ENCODE measurements around the gene FBH1. TPM values are rescaled to one million over a fixed set of nuclear protein-coding genes. Genes with fewer than 3 reads are reported as not detected.
"Not testable (repeated sequence)": the region's sequence is repeated elsewhere in the genome, so short reads cannot be mapped to it uniquely, and the experiment has no call there.

The FBH1 gene
- total RNA-seq, 1 donor from 2014 or later = 51.7 TPM

DNA sequence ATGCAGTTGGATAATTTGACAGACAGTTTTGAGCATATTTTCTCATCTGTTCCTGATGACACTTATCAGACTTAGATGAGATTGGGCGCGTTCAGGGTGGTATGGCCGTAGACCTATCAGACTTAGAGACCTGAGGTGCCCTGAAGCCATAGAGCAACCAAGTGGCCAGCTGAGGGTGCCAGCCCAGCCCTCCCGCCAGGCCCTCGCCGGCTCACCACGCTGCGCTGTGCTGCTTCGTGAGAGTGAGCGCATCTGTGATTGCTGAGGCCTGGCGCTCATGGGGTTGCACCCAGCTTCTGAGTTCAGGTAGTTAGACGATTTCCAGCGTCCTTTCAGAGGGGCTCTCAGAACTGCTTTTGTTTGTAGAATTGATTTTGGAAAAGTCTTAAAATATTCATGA, 10.2 kb downstream of the FBH1 start:
- Histone ChIP-seq H3K27me3 (ENCODE audit: control insufficient read depth in 3 of 3, insufficient read depth in 3 of 3, low read length in 3 of 3) (no peaks in the 10 kb centered on the region), H3K27ac (ENCODE audit: low read depth, low read length) (no peak overlapping the region), H3K36me3 (ENCODE audit: control insufficient read depth in 3 of 3, insufficient read depth in 3 of 3, low read length in 3 of 3) (peaks cover 8 to 22% (median 11%) of the 10 kb centered on the region in 3 donors), H3K4me1 (ENCODE audit: control insufficient read depth in 3 of 3, insufficient read depth in 3 of 3, low read length in 3 of 3) (no peaks in the 10 kb centered on the region), H3K9me3 (ENCODE audit: control insufficient read depth in 3 of 3, low read length in 3 of 3) (no peaks in the 10 kb centered on the region), H3K9ac (ENCODE audit: low read depth in 1 of 3, low read length in 3 of 3) (no peak overlapping the region), H3K4me3 (ENCODE audit: low read length in 3 of 3) (no peak overlapping the region)

DNA sequence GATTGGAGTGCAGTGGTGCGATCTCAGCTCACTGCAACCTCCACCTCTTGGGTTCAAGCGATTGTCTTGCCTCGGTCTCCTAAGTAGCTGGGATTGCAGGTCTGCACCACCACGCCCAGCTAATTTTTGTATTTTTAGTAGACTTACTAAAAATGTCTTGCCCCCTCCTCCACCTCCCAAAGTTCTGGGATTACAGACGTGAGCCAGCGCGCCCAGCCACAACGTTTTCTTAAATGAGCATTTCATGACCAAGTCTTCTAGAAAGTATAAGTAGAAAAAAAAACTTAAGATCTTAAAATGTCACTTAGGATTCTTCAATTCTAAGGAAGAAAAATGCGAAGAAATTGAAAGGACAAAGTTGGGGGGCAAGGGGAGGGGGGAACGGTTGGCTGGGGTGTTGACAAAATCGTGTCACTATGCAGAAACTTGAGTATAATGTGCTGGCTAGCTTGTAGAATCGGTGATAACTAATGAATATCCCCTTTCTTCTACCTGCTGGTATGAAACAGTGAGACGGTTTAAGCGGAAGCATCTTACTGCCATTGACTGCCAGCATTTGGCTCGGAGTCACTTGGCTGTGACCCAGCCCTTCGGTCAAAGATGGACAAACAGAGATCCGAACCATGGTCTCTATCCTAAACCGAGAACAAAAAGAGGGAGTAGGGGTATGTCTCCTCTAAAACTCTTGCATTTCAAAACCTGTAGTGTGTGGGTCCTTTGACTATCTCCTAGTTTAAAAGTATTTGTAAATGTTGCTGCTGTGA, 12.7 kb downstream of the FBH1 start:
- H3K27me3 ChIP-seq (ENCODE audit: control insufficient read depth in 3 of 3, insufficient read depth in 3 of 3, low read length in 3 of 3) = no peaks in the 10 kb centered on the region
- no peak overlapping the region for H3K4me3 ChIP-seq (ENCODE audit: low read length in 3 of 3)
- no peaks in the 10 kb centered on the region for H3K9me3 ChIP-seq (ENCODE audit: control insufficient read depth in 3 of 3, low read length in 3 of 3)
- H3K36me3 ChIP-seq (ENCODE audit: control insufficient read depth in 3 of 3, insufficient read depth in 3 of 3, low read length in 3 of 3) = peaks cover 5 to 14% (median 6%) of the 10 kb centered on the region in 3 donors
- no peak overlapping the region for H3K9ac ChIP-seq (ENCODE audit: low read depth in 1 of 3, low read length in 3 of 3)
- peaks cover 5 to 12% (median 11%) of the 10 kb centered on the region in 3 donors for H3K4me1 ChIP-seq (ENCODE audit: control insufficient read depth in 3 of 3, insufficient read depth in 3 of 3, low read length in 3 of 3)
- H3K27ac ChIP-seq (ENCODE audit: low read depth, low read length) = no peak overlapping the region

- no peak overlapping the region for H3K9ac ChIP-seq (ENCODE audit: low read depth in 1 of 3, low read length in 3 of 3)
- H3K4me3 ChIP-seq (ENCODE audit: low read length in 3 of 3) = no peak overlapping the region
- no peaks in the 10 kb centered on the region for H3K27me3 ChIP-seq (ENCODE audit: control insufficient read depth in 3 of 3, insufficient read depth in 3 of 3, low read length in 3 of 3)
- no peaks in the 10 kb centered on the region for H3K9me3 ChIP-seq (ENCODE audit: control insufficient read depth in 3 of 3, low read length in 3 of 3)
- H3K36me3 ChIP-seq (ENCODE audit: control insufficient read depth in 3 of 3, insufficient read depth in 3 of 3, low read length in 3 of 3) = peaks cover 5 to 8% (median 6%) of the 10 kb centered on the region in 3 donors
- H3K4me1 ChIP-seq (ENCODE audit: control insufficient read depth in 3 of 3, insufficient read depth in 3 of 3, low read length in 3 of 3) = peaks cover 5 to 12% (median 11%) of the 10 kb centered on the region in 3 donors
- H3K27ac ChIP-seq (ENCODE audit: low read depth, low read length) = no peak overlapping the region
Measured at GRCh38 chr10:5903563-5903962, 13.5 kb downstream of the FBH1 start.

GRCh38 chr10:5904227-5904626, 14.2 kb downstream of the FBH1 start:
- H3K36me3 ChIP-seq (ENCODE audit: control insufficient read depth in 3 of 3, insufficient read depth in 3 of 3, low read length in 3 of 3) = peaks cover 10 to 12% (median 11%) of the 10 kb centered on the region in 3 donors
- H3K27ac ChIP-seq (ENCODE audit: low read depth, low read length) = no peak overlapping the region
- peaks cover 5 to 12% (median 11%) of the 10 kb centered on the region in 3 donors for H3K4me1 ChIP-seq (ENCODE audit: control insufficient read depth in 3 of 3, insufficient read depth in 3 of 3, low read length in 3 of 3)
- no peak overlapping the region for H3K4me3 ChIP-seq (ENCODE audit: low read length in 3 of 3)
- no peaks in the 10 kb centered on the region for H3K27me3 ChIP-seq (ENCODE audit: control insufficient read depth in 3 of 3, insufficient read depth in 3 of 3, low read length in 3 of 3)
- H3K9me3 ChIP-seq (ENCODE audit: control insufficient read depth in 3 of 3, low read length in 3 of 3) = no peaks in the 10 kb centered on the region
- H3K9ac ChIP-seq (ENCODE audit: low read depth in 1 of 3, low read length in 3 of 3) = no peak overlapping the region

GRCh38 chr10:5905854-5906507, 15.9 kb downstream of the FBH1 start:
- H3K27ac ChIP-seq (ENCODE audit: low read depth, low read length) = no peak overlapping the region
- no peaks in the 10 kb centered on the region for H3K27me3 ChIP-seq (ENCODE audit: control insufficient read depth in 3 of 3, insufficient read depth in 3 of 3, low read length in 3 of 3)
- peak overlapping the region in 1 of 3 donors; percentile 35 for H3K4me3 ChIP-seq (ENCODE audit: low read length in 3 of 3)
- H3K36me3 ChIP-seq (ENCODE audit: control insufficient read depth in 3 of 3, insufficient read depth in 3 of 3, low read length in 3 of 3) = peaks cover 23 to 29% (median 26%) of the 10 kb centered on the region in 3 donors
- no peak overlapping the region for H3K9ac ChIP-seq (ENCODE audit: low read depth in 1 of 3, low read length in 3 of 3)
- H3K4me1 ChIP-seq (ENCODE audit: control insufficient read depth in 3 of 3, insufficient read depth in 3 of 3, low read length in 3 of 3) = peaks cover 5 to 17% (median 14%) of the 10 kb centered on the region in 3 donors
- no peaks in the 10 kb centered on the region for H3K9me3 ChIP-seq (ENCODE audit: control insufficient read depth in 3 of 3, low read length in 3 of 3)

DNA sequence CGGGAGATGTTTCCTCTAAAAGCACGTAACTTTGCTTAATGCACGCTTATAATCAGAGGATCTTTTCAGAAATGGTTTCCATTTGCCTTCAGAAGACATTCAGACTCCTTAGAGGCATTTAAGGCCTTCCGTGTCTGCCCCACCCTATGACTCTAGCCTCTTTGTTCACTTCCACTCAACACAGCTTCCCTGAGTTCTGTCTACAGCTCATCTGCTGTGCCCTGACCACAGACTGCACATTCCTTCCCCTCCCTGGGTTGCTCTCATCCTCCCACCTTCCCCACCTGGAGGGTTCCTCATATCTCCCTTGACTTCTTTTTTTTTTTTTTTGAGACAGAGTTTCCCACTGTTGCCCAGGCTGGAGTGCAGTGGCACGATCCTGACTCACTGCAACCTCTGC, 16.6 kb downstream of the FBH1 start:
- H3K4me1 ChIP-seq (ENCODE audit: control insufficient read depth in 3 of 3, insufficient read depth in 3 of 3, low read length in 3 of 3) = peaks cover 5 to 17% (median 14%) of the 10 kb centered on the region in 3 donors
- no peak overlapping the region for H3K27ac ChIP-seq (ENCODE audit: low read depth, low read length)
- no peaks in the 10 kb centered on the region for H3K9me3 ChIP-seq (ENCODE audit: control insufficient read depth in 3 of 3, low read length in 3 of 3)
- H3K27me3 ChIP-seq (ENCODE audit: control insufficient read depth in 3 of 3, insufficient read depth in 3 of 3, low read length in 3 of 3) = no peaks in the 10 kb centered on the region
- no peak overlapping the region for H3K9ac ChIP-seq (ENCODE audit: low read depth in 1 of 3, low read length in 3 of 3)
- H3K36me3 ChIP-seq (ENCODE audit: control insufficient read depth in 3 of 3, insufficient read depth in 3 of 3, low read length in 3 of 3) = peaks cover 30 to 36% (median 32%) of the 10 kb centered on the region in 3 donors
- no peak overlapping the region for H3K4me3 ChIP-seq (ENCODE audit: low read length in 3 of 3)

DNA sequence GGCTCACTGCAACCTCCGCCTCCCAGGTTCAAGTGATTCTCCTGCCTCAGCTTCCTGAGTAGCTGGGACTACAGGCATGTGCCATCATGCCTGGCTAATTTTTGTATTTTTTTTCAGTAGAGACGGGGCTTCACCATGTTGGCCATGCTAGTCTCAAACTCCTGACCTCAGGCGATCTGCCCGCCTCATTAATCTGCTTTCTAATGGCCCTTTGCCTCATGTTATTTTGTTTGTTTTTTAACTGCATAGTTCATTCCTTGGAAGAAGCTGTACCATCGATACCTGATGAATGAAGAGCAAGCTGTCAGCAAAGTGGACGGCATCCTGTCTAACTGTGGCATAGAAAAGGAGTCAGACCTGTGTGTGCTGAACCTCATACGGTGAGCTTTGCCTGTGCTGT, 18.6 kb downstream of the FBH1 start:
- Histone ChIP-seq H3K36me3 (ENCODE audit: control insufficient read depth in 3 of 3, insufficient read depth in 3 of 3, low read length in 3 of 3) (peaks cover 45 to 49% (median 47%) of the 10 kb centered on the region in 3 donors), H3K4me1 (ENCODE audit: control insufficient read depth in 3 of 3, insufficient read depth in 3 of 3, low read length in 3 of 3) (peaks cover 5 to 17% (median 14%) of the 10 kb centered on the region in 3 donors)
- not testable (repeated sequence) for H3K9ac ChIP-seq (ENCODE audit: low read depth in 1 of 3, low read length in 3 of 3); H3K9me3 ChIP-seq (ENCODE audit: control insufficient read depth in 3 of 3, low read length in 3 of 3); H3K27ac ChIP-seq (ENCODE audit: low read depth, low read length); H3K4me3 ChIP-seq (ENCODE audit: low read length in 3 of 3); H3K27me3 ChIP-seq (ENCODE audit: control insufficient read depth in 3 of 3, insufficient read depth in 3 of 3, low read length in 3 of 3)

GRCh38 chr10:5910323-5911100, 20.5 kb downstream of the FBH1 start:
- Histone ChIP-seq H3K9me3 (ENCODE audit: control insufficient read depth in 3 of 3, low read length in 3 of 3) (no peaks in the 10 kb centered on the region), H3K27me3 (ENCODE audit: control insufficient read depth in 3 of 3, insufficient read depth in 3 of 3, low read length in 3 of 3) (no peaks in the 10 kb centered on the region), H3K4me3 (ENCODE audit: low read length in 3 of 3) (no peak overlapping the region), H3K27ac (ENCODE audit: low read depth, low read length) (no peak overlapping the region), H3K4me1 (ENCODE audit: control insufficient read depth in 3 of 3, insufficient read depth in 3 of 3, low read length in 3 of 3) (peaks cover 5 to 16% (median 13%) of the 10 kb centered on the region in 3 donors), H3K9ac (ENCODE audit: low read depth in 1 of 3, low read length in 3 of 3) (no peak overlapping the region), H3K36me3 (ENCODE audit: control insufficient read depth in 3 of 3, insufficient read depth in 3 of 3, low read length in 3 of 3) (peaks cover 63 to 68% (median 66%) of the 10 kb centered on the region in 3 donors)

GRCh38 chr10:5911670-5912069, 21.6 kb downstream of the FBH1 start:
- H3K9me3 ChIP-seq (ENCODE audit: control insufficient read depth in 3 of 3, low read length in 3 of 3) = no peaks in the 10 kb centered on the region
- peaks cover 70 to 74% (median 70%) of the 10 kb centered on the region in 3 donors for H3K36me3 ChIP-seq (ENCODE audit: control insufficient read depth in 3 of 3, insufficient read depth in 3 of 3, low read length in 3 of 3)
- H3K9ac ChIP-seq (ENCODE audit: low read depth in 1 of 3, low read length in 3 of 3) = no peak overlapping the region
- H3K4me1 ChIP-seq (ENCODE audit: control insufficient read depth in 3 of 3, insufficient read depth in 3 of 3, low read length in 3 of 3) = peaks cover 0 to 5% (median 4%) of the 10 kb centered on the region in 3 donors
- no peaks in the 10 kb centered on the region for H3K27me3 ChIP-seq (ENCODE audit: control insufficient read depth in 3 of 3, insufficient read depth in 3 of 3, low read length in 3 of 3)
- no peak overlapping the region for H3K27ac ChIP-seq (ENCODE audit: low read depth, low read length)
- no peak overlapping the region for H3K4me3 ChIP-seq (ENCODE audit: low read length in 3 of 3)

Data from skeletal muscle tissue (tissue), 4 donors.